Stimulated activated CD4-positive, alpha-beta T cell treated with anti-CD3 and anti-CD28 coated beads, Interleukin-4, amount 100 ng/mL, for 4 hours (primary cell): ENCODE results near the gene ATP8B3.

Source experiments
- DNase-seq, 2 experiments: peaks; one replicate each; pipeline ENCODE4 v3.0.0-alpha.2; 2020

ATP8B3 gene

DNA sequence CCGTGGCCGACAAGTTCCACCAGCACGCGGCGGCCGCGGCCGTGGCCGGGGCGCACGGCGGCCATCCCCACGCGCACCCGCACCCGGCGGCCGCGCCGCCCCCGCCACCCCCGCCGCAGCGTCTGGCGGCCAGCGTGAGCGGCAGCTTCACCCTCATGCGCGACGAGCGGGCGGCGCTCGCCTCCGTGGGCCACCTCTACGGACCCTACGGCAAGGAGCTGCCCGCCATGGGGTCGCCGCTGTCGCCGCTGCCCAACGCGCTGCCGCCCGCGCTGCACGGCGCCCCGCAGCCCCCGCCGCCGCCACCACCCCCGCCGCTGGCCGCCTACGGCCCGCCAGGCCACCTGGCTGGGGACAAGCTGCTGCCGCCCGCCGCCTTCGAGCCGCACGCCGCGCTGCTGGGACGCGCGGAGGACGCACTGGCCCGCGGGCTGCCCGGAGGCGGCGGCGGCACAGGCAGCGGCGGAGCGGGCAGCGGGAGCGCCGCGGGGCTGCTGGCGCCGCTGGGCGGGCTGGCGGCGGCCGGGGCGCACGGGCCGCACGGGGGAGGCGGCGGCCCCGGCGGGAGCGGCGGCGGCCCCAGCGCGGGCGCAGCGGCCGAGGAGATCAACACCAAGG lies 57.9 kb downstream of the ATP8B3 start:
- no peak for DNase-seq

DNA sequence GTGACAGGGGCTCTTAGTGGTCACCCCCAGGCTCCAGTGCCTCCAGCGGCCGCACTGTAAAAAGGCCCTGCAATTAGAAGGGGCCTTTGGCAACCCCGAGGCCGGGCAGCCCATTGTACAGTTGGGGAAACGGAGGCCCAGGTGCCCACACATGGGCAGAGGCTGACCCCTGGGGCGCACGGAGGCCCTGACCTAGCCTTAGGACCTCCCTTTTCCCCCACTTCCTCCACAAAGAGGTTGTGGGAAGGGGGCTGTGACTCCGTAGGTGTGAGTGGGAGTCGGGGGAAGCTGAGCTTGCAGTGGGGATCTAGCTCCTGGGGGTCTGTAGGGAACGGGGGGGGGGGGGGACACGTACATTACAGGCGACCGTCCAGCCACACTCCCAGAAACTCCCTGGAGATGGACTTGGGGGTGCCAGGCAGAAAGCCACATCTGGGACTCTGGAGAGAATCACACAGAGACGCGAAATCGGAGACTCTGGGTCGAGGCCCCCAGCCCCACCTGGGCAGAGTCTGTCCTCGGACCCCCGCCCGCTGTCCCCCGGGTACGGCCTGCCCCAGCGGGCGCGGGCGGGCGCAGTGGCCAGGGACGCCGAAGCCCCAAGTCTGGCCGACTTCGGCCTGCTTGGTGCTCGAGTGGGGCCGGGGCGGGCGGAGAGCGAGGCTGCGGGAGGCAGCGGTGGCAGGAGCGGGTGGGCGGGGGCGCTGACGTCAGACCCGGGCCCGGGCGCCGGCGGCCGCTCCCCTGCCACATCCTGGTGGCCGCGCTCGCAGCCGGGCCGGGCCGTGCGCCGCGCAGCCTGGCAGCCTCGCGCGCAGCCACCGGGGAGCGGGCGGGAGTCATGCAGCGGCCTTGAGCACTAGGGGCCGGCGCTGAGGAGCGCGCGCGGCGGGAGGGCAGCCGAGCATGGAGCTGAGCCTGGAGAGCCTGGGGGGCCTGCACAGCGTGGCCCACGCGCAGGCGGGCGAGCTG lies 59.0 kb downstream of the ATP8B3 start, which contains the start of gene ONECUT3:
TSS of gene ONECUT3 (plus strand) at position 750 of the 972 bp plus-strand sequence. CDS start at position 907, 157 bp downstream.
- no peak for DNase-seq

DNA sequence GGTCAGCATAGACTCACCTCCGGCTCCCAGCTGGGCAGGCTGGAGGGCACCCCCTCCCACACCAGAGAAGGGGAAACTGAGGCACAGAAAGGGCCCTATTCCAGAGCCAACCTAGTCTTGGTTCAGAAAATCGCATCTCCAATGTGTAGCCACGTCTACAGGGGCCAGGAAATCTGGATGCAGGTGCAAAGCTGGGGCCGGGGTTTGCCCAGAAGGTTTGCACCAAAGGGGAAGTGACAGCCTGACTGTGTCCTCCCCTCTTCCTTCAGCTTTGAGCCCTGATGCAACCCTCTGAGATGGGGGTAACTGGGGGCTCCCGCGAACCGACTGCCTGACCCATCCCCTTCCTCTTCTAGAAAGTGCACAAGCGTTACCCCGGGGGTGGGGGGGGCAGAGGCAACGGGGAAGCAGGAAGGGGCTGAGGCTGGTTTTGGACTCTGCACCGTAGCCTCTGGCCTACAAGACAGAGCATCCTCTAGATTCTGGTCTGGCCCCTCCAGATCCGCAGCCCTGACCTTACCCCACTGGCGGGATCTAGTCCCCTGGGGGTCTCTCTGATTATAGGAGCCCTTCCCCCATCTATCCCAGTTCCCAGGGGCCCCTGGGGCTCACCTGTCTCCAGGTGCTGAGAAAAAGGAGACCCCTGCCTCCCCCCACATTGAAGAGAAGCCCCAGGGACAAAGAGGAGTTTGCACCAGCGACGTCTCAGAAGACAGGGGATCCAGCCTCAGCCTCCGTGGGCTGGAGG lies 59.9 kb downstream of the ATP8B3 start:
- DNase-seq, result no peak

DNA sequence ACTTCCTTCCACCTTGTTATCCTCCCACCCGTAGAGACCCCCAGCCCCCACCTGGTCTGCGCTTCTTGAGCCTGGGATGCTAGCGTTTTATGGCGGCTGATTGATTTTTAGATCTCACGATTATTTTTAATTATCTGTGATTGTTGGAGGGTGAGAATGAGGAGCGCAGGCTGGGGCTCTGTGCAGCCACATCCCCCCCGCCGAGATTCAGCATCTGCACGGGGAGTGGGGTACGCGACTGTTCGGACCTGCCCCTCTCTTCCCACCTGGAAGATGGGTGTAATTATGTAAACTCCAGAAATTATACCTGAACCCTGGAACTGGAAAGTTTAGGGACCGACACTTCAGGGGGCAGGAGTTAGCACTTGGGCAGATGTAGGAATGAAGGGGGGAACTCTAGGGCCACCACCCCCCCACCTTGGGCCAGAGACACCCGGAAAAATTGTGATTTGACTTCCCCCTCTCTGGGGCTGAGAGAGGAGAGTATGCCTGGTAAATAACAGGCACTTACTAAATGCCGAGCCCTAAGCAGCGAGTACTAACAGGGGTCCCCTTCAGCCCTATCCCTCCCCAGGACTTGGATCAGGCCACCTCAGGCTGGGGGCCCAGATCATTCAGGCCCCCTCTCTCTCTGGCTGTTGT lies 60.6 kb downstream of the ATP8B3 start:
- DNase-seq, result no peak

DNA sequence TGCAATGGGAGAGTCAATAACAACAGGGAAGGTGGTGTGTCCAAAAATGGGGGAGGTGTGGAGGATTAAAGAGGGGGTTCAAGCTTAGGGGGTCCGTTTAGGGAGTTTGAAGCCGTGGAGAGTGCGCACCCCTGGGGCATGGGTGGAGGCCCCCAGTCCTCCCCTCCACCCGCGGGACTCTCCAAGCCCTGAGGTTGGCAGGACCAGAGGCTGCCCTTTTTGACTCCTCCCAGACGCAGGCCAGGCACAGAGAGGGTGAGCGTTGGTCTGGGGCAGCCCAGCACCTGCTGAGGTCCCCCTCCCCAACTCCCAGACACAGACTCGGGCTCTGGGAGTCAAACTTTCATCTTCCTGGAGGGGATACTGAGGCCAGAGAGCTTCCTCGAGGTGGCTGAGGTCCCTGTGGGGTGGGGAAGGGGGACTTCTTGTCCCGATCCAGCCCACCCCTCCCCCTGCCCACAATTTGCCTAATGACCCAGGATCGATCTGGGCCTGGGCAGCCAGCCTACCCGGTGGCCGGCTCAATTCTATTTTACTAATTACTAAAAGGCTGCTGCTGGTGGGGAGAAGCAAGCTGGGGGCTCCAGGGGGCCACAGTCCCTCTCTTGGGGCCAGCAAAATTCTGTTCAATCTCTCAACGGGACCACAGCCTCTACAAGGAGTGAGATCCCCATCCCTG lies 61.6 kb downstream of the ATP8B3 start:
- no peak for DNase-seq

DNA sequence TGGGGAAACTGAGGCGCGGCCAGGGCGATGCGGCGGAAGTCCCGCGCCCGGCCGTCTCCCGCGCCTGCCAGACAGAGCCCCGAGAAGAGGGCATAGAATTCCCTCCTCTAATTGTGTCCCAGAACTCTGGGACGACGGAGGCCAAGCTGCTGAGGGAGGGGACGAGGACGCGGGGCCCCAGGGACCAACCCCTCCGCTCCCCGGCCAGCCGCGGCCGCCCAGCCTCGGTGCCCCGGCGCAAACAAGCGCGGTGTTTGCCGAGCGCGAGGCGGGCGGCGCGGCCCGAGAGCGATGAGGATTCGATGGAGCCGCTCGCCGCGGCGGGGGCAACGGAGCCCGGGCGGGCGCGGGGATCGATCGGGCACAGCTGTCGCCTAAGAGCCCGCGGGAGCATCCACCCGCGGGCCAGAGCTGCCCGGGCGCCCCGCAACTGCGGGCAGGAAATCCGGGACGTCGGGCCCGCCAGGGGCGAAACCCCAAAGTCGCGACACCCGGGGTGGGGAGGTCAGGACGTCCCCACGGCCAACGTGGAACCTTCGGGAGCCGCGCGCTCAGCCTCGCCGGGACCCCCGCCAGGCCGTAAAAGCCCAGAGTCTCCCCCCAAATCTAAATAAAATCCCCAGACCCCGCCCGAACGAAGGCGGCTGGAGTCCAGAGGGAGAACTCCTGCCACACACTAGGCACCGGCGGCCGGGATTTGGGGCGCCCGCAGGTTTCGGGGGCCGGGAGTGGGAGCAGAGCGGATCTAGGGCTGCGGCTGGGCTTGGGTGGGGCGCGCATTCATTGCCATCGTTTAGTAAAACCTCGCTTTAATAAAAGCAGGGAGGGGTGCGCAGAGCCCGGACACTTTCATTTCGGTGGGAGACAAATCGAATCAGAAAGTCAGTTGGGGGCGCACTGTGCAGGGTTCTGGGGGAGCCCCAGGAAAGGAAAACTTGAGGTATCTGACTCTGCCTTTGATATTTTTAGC lies 62.4 kb downstream of the ATP8B3 start:
- DNase-seq, result no peak

DNA sequence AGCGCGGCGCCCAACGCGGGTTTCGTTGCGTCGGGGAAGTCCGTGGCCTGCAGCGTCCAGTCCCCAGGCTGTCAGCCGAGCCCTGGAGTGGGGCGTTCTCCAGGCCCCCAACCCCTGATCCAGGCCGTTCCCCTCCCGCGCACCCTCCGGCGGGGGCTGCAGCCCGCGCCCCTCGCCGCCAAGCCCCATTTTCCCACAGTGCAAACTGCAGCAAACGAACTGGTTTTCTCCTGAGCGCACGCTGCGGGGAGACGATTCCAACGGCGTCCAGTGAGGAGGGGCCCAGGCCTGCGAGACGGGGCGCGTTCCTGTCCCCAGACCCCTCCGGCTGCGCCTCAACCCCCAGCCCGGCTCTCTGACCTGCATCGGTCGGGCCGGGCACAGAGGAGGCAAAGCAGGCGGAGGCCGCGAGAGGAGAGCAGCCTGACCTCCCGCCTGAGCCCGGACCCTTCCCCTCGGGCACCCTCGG lies 63.2 kb downstream of the ATP8B3 start:
- no peak for DNase-seq

DNA sequence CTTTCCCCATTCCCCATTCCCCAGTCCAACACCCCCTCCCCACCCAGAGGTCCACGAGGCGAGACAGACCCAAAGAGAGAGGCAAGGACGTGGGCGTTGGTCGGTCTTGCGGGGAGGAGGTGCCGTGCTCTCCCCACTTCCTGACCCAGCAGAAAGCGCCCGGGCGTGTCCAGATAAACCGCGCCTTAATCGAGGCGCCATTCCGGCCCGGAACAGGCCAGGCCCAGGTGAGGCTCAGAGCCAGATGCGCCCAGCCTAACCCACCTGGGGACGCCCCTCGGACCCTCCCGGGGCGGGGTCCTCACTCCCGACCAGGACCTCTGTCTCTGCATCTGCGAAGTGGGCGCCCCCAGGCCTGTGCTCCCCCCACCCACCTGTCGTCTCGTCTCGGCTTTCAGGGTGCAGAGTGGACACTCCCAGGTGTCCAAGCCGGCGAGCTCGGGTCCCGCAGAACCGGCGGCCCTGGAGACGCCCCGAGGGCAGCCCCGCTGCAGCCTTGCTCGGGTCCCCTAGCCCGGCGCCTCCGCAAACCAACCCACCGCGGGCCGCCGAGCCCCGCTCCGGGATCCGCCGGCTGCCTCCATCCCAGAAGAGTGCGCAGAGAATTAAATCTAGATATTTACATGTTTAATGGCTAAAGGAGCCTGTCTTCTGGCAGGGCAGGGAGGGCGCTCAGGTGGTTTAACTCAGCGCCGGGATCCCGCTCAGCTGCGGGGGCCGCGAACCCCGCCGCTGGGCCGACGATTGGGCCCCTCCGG lies 63.8 kb downstream of the ATP8B3 start:
- no peak for DNase-seq

DNA sequence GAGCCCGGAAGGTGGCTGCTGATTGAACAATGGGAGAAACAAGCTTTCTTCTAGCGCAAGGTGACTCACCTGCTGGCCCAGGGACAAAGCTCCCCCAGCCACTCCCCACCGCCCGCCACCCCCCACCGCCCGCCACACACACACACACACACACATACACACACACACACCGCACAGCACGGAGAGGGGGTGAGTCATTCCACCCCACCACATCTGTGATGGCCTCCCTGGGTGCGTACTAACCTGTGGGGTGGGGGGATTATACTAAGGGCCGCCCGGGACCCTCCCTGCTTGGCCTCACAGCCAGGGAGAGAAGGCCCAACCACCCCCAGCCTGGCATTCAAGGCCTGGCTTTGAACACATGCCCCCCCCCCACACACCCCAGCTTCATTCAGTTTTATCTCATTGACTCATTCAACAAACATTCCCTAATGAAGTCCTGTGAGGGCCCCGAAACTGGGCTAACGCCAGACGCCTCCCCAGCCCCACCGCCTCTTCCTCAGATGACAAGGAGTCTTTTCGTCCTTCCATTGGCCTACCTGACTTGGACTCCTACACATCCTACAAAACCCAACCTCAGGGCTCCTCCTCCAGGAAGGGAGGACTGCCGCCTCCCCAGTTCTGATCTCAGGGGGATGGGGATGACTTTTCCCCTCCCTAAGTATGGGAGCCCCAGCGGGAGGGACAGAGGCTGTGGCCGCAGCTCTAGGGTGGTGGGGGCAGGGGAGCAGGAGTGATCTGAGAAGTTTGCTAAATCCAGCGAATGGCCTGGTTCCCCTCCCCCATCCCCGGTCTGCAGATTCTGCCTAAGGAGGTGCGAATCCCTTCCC lies 64.6 kb downstream of the ATP8B3 start:
- peak in 1 of 2 experiments; percentile 49 for DNase-seq

DNA sequence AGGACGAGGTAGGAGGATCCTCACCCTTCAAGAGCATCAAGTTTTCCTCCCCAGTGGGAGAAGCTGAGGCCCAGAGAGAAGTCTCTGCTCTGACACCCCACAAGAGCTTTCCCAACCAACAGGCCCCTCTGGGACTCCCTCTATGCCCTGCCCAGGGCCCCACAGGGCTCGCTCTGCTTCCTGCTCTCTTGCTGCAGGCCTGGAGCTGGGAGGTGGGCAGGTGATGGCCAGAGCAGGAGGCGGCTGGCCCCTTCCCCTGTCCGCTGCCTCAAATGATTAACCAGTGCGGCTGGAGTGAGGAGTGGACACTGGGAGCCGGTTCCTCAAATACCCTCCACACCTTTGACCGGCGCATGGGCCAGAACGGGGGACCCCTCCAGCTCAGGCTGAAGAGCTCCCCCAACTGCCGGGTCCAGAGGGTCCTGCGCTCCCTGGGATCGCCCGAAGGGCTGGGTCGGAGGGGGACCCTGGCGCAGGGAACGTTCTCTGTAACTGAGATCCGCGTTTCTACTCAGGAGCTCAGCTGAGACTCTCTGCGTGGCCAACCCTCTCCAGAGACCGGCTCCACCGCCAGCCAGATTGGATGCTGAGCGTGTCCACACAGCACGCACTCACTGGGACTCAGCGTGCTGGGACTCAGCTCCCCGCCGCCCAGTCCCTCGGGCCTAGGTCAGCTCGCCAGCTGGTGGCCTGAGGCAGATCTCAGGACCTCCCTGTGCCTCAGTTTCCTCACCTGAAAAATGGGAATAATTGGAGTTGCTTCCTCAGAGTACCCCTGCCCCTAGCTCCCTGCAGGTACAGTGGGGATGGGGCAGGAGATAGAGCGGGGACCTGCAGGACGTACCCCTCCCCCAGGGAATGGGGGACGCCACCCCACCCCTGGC lies 65.4 kb downstream of the ATP8B3 start:
- no peak for DNase-seq

DNA sequence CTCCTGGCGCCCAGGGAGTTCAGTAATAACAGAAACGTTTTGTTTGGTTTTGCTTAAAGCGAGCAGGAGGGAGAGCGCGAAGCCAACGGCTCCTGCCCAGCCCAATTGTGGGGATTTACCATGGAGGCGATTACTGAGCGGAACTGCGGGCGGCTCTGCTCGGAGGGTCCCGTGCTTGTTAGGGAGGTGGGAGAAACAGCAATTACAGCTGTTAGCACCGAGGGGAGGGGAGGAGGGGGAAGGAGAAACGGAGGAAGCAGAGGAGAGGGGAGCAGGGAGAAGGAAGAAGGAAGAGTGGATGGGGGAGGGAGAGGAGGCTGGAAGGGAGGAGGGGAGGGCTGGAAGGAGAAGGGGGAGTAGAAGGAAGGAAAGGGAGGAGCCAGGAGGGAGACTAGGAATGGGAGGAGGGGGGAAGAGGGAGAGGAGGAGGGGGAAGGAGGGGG lies 66.5 kb downstream of the ATP8B3 start:
- no peak for DNase-seq

DNA sequence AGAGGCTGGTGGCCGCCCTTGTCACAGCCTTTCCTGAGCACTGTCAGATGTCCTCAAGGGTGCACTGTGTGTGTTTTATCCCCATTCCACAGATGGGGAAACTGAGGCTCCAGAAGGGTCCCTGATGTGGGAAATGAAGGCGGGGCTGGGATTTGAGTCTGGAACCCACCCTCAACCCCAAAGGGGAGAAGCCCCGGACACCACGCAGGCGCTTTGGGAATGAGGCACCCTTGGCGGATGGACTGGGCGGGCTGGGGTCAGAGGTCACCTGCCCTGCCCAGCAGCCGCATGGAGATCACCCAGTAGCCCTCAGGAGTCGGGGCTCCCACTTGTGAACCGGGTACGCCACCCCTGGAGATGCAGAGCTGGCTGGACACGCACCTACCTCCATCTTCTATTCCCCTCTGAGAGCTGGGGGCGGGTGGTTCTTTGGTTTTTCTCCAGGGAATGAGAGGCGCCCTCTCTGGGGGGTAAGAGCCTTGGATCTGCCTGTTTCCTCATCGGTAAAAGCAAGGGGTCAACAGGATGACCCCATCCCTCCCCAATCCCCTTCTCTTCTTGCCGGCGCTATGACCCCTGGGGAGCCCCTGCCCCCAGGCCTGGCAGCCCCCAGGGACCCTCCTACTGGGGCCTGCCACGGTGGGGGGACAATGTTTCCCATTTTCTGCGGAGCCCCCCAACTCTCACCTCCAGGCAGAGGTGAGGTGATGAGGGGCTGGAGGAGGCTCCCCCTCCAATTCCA lies 67.1 kb downstream of the ATP8B3 start:
- no peak for DNase-seq

DNA sequence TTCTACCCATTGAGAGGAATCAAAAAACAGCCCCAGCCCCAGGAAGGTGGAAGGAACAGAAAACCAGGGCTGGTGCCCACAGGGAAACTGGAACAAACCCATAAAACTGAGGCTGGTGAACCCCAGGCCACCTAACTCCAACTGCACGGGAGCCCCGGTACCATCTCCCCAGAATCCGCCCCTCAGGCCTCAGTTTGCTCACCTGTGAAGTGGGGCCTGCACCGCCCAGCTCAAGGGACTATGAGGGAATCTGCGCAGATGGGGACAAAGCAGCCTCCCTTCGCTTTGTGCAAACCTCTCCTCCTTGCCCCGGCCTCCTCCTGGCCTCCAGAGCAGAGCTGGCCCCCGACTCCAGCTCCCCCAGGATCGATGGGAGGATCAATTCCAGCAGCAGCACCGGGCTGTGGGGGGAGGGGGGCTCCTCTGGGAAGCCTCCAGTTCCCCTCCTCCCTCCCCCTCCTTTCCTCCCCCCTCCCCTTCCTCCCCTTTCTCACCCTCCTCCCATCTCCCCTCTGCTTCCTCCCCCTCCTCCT lies 67.9 kb downstream of the ATP8B3 start:
- DNase-seq, result no peak

DNA sequence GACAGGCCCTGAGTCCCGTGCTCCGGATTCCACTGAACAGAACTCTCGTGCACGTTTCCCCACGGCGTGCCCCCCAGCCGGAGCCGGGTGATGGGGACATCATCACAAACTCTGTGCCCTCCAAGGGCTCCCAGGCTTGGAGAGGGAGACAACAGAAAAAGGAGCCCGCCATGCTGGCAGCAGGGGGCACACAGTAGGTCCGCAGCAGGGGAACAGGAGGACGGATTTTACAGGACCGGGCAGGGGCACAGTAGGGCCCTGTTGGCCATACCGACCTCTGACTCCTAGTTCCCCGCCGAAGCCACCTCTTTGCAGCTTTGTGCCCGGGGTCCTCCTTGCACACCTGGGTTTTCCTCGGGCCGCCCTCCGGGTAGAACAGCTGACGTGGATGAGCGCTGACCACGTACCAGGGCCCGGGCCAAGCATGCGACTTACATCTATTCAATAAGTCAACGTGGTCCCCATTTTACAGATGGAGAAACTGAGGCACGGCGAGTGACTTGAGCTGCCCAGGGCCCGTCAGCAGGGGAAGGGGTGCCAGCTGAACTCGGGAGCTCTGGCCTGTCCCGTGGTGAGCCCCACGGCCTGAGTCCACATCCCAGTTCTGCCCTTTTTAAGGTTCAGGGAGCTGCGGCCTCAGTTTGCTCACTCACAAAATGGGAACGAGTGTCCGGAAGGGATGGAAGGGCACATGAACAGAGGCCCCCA lies 68.9 kb downstream of the ATP8B3 start:
- DNase-seq, result no peak

DNA sequence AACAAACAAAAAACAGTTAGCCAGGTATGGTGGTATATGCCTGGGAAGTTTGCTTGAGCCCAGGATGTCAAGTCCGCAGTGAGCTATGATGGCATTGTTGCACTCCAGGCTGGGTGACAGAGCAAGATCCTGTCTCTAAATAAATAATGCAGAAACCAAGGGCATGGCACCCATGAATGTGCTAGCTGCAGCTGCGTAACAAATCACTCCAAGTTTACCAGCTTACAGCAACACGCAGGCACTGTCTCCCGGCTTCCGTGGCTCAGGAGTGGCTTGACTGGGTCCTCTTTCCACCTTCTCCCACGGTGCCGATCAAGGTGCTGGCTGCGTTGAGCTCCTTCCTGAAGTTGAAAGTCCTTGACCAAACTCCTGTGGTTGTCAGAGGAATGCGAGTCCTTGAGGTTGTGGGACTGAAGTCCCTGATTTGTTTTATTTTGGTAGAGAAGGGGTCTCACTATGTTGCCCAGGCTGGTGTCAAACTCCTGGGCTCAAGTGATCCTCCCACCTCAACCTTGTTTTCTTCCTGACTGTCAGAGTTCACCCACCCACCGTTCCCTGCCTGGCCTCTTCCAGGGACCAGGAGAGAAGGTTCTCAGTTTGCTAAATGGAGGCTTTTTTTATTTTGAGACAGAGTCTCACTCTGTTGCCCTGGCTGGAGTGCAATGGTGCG lies 72.0 kb downstream of the ATP8B3 start:
- DNase-seq, result no peak

DNA sequence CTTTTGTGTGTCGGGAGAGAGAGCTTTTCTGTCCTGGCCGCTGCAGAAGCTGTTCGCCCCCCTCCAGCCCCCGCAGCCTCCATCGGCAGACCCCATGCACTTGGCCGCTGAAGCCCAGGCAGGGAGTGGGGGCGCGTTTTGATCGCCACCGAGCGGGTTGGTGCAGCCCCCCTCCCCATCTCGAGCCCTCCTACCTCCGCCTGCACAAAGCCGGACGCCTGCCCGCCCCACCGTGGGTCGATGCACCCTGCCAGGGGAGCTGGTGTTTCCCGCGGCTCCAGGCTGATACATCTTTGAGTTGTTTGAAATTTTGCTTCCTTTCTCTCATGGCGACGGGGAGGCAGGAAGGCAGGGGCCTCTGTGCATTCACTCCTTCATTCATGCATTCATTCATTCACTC lies 75.1 kb downstream of the ATP8B3 start:
- DNase-seq, result no peak
